Adrenal gland (tissue), 5 donors: Measurements from ENCODE around the gene ACTR1B.
"Not testable (repeated sequence)": the region's sequence is repeated elsewhere in the genome, so short reads cannot be mapped to it uniquely, and the experiment has no call there.

Source experiments
- POLR2A ChIP-seq, 2 donors: fragments of 450-650 bp; IDR thresholded peaks; one replicate each; pipeline ENCODE4 v1.6.1; 2017; ENCODE audit warnings: antibody characterized with exemption in 2 of 2, mild to moderate bottlenecking in 2 of 2, moderate library complexity in 1 of 2
- TF ChIP-seq, protein P1 (sequence below), 6 experiments: fragments of 450-650 bp in 4 of 6; fragments of 200-600 bp in 2 of 6; sonication (generic) in 1 of 6; IDR thresholded peaks; 1 replicate in 5 of 6; 2 replicates in 1 of 6; pipeline versions ENCODE4 v1.5.1 to v1.8.0; 2016 to 2021; ENCODE audit warnings: antibody characterized with exemption in 6 of 6, mild to moderate bottlenecking in 2 of 6, moderate library complexity in 1 of 6
- donor health status: DM: no; HTN: no; CAD: no.

- TF ChIP-seq, protein P1, sequence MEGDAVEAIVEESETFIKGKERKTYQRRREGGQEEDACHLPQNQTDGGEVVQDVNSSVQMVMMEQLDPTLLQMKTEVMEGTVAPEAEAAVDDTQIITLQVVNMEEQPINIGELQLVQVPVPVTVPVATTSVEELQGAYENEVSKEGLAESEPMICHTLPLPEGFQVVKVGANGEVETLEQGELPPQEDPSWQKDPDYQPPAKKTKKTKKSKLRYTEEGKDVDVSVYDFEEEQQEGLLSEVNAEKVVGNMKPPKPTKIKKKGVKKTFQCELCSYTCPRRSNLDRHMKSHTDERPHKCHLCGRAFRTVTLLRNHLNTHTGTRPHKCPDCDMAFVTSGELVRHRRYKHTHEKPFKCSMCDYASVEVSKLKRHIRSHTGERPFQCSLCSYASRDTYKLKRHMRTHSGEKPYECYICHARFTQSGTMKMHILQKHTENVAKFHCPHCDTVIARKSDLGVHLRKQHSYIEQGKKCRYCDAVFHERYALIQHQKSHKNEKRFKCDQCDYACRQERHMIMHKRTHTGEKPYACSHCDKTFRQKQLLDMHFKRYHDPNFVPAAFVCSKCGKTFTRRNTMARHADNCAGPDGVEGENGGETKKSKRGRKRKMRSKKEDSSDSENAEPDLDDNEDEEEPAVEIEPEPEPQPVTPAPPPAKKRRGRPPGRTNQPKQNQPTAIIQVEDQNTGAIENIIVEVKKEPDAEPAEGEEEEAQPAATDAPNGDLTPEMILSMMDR (IDR thresholded peaks at IDR 0.05), result not testable (repeated sequence)
- TF ChIP-seq POLR2A (IDR thresholded peaks at IDR 0.05), result not testable (repeated sequence)
These were observed 44.7 kb downstream of the ACTR1B start for GRCh38 chr2:97618939-97619827.
